GM12892 (cell line): Measurements from ENCODE around the gene DNPEP.

ENCODE experiments used
- DNase-seq: peaks from one replicate; pipeline ENCODE4 v3.0.0; 2011; ENCODE audit not compliant: insufficient read length
- FAIRE-seq: peaks from 2 replicates; lab custom pipeline; 2011; peaks lifted over from hg19 to GRCh38; lab: Jason Lieb, UNC
- POLR2A ChIP-seq: IDR thresholded peaks from 2 replicates; pipeline ENCODE4 v1.6.1; 2011; ENCODE audit warnings: low read depth, low read length, control low read depth
- POLR2AphosphoS5 ChIP-seq: IDR thresholded peaks from 2 replicates; pipeline ENCODE4 v1.6.1; 2011; ENCODE audit warnings: low read depth, low read length, control low read depth
- TAF1 ChIP-seq: IDR thresholded peaks from 2 replicates; pipeline ENCODE4 v1.6.1; 2011; ENCODE audit warnings: low read depth, mild to moderate bottlenecking, control low read depth, low read length, borderline replicate concordance

DNPEP gene

GRCh38 chr2:219344751-219345430, 42.8 kb downstream of the DNPEP start:
- TF ChIP-seq TAF1 (no peak), POLR2A (no peak), POLR2AphosphoS5 (no peak)
- FAIRE-seq (no peak), DNase-seq (no peak)

- FAIRE-seq: no peak
- TF ChIP-seq POLR2A: no peak
- TF ChIP-seq POLR2AphosphoS5: no peak
- no peak for TF ChIP-seq TAF1
- DNase-seq: no peak
These were observed 52.3 kb downstream of the DNPEP start for GRCh38 chr2:219335373-219335786.

GRCh38 chr2:219334076-219334475, 53.6 kb downstream of the DNPEP start:
- FAIRE-seq (no peak), DNase-seq (no peak)
- TF ChIP-seq POLR2A (no peak), TAF1 (no peak), POLR2AphosphoS5 (no peak)

- no peak for FAIRE-seq
- TF ChIP-seq POLR2AphosphoS5 (no peak), TAF1 (no peak), POLR2A (no peak)
- no peak for DNase-seq
These were observed 55.2 kb downstream of the DNPEP start, which contains the start of gene RESP18 for GRCh38 chr2:219332542-219332941. RESP18 (minus strand) TSS chr2:219332744.

GRCh38 chr2:219331560-219332213, 56.0 kb downstream of the DNPEP start:
- DNase-seq: no peak
- TF ChIP-seq POLR2AphosphoS5 (no peak), TAF1 (no peak), POLR2A (no peak)
- FAIRE-seq: no peak

- TF ChIP-seq POLR2A: no peak
- no peak for TF ChIP-seq TAF1
- no peak for TF ChIP-seq POLR2AphosphoS5
- DNase-seq: no peak
These were observed 60.0 kb downstream of the DNPEP start for GRCh38 chr2:219327719-219328118.

GRCh38 chr2:219325657-219326315, 61.9 kb downstream of the DNPEP start:
- TF ChIP-seq POLR2A (no peak), TAF1 (no peak)
- no peak for FAIRE-seq
- DNase-seq: no peak

More at GRCh38 chr2:219327719-219328118, 60.0 kb downstream of the DNPEP start:
- FAIRE-seq: no peak

GRCh38 chr2:219325136-219325535, 62.6 kb downstream of the DNPEP start:
- TF ChIP-seq POLR2A (no peak), TAF1 (no peak), POLR2AphosphoS5 (no peak)
- DNase-seq (no peak), FAIRE-seq (no peak)

- DNase-seq (no peak), FAIRE-seq (no peak)
- TF ChIP-seq POLR2A (no peak), POLR2AphosphoS5 (no peak), TAF1 (no peak)
These were observed 64.3 kb downstream of the DNPEP start for GRCh38 chr2:219323434-219323833.
